SU-DHL-6 (cell line): Measurements from ENCODE around the gene POU5F1.

ENCODE experiments used
- CTCF ChIP-seq: fragments of 200-600 bp; sonication (generic); IDR thresholded peaks from one replicate; pipeline ENCODE4 v1.5.1; 2017; ENCODE audit warnings: antibody characterized with exemption, mild to moderate bottlenecking, low read length, moderate library complexity; ENCODE audit not compliant: insufficient read depth, poor library complexity, severe bottlenecking
- EZH2phosphoT487 ChIP-seq: fragments of 200-600 bp; sonication (generic), shearing (Covaris generic); conservative IDR thresholded peaks from 2 replicates; pipeline ENCODE4 v1.6.1; 2018; ENCODE audit warnings: mild to moderate bottlenecking, antibody characterized with exemption, low read length, moderate library complexity, mixed read lengths

- no peak for TF ChIP-seq CTCF
- no peak for TF ChIP-seq EZH2phosphoT487
These were observed 8.5 kb upstream of the POU5F1 start for GRCh38 chr6:31179042-31179386.
